ENCODE data around the gene ZBTB20.

Gene ZBTB20

GRCh38 chr3:114432310-114432709, 714.8 kb downstream of the ZBTB20 start:
- Histone ChIP-seq H3K27ac (ENCODE audit: low read depth, low read length) (no peak overlapping the region), H3K36me3 (ENCODE audit: control insufficient read depth, low read length) (peaks cover 4% of the 10 kb centered on the region), H3K4me1 (ENCODE audit: control insufficient read depth, low read length) (peaks cover 51% of the 10 kb centered on the region), H3K27me3 (ENCODE audit: control insufficient read depth, low read length) (no peaks in the 10 kb centered on the region), H3K9me2 (replicated peaks; ENCODE audit: control insufficient read depth, low read length) (no peaks in the 10 kb centered on the region), H3F3A (ENCODE audit: control insufficient read depth, insufficient read depth) (no peaks in the 10 kb centered on the region), H3K9me3 (ENCODE audit: control insufficient read depth, insufficient read depth, low read length) (no peaks in the 10 kb centered on the region), H4K20me1 (ENCODE audit: control insufficient read depth, insufficient read depth, low read depth, low read length) (no peaks in the 10 kb centered on the region), H3K4me2 (ENCODE audit: low read length) (no peak overlapping the region), H3K4me3 (ENCODE audit: low read length) (no peak overlapping the region), H3K79me2 (ENCODE audit: control insufficient read depth, low read length) (peaks cover 45% of the 10 kb centered on the region)
- TF ChIP-seq CTCF (IDR thresholded peaks at IDR 0.05; ENCODE audit: low read depth, low read length, poor library complexity, severe bottlenecking): no peak
- no peak for TF ChIP-seq EZH2phosphoT487 (IDR thresholded peaks at IDR 0.05; ENCODE audit: borderline replicate concordance, low read length)

- Histone ChIP-seq H3K4me2 (ENCODE audit: low read length) (peak overlapping the region; percentile 79), H3K27ac (ENCODE audit: low read depth, low read length) (peak overlapping the region; percentile 68)
- TF ChIP-seq EZH2phosphoT487 (IDR thresholded peaks at IDR 0.05; ENCODE audit: borderline replicate concordance, low read length) (no peak), CTCF (IDR thresholded peaks at IDR 0.05; ENCODE audit: low read depth, low read length, poor library complexity, severe bottlenecking) (no peak)
Observed at GRCh38 chr3:114428044-114428595, 719.0 kb downstream of the ZBTB20 start.

GRCh38 chr3:114427285-114428043, 719.6 kb downstream of the ZBTB20 start:
- peaks cover 38% of the 10 kb centered on the region for H3K4me1 ChIP-seq (ENCODE audit: control insufficient read depth, low read length)
- H3K36me3 ChIP-seq (ENCODE audit: control insufficient read depth, low read length): no peaks in the 10 kb centered on the region
- no peaks in the 10 kb centered on the region for H3K27me3 ChIP-seq (ENCODE audit: control insufficient read depth, low read length)
- TF ChIP-seq CTCF (IDR thresholded peaks at IDR 0.05; ENCODE audit: low read depth, low read length, poor library complexity, severe bottlenecking) (no peak), EZH2phosphoT487 (IDR thresholded peaks at IDR 0.05; ENCODE audit: borderline replicate concordance, low read length) (no peak)
- H3F3A ChIP-seq (ENCODE audit: control insufficient read depth, insufficient read depth): no peaks in the 10 kb centered on the region
- H3K9me2 ChIP-seq (replicated peaks; ENCODE audit: control insufficient read depth, low read length): no peaks in the 10 kb centered on the region
- H4K20me1 ChIP-seq (ENCODE audit: control insufficient read depth, insufficient read depth, low read depth, low read length): no peaks in the 10 kb centered on the region
- no peaks in the 10 kb centered on the region for H3K9me3 ChIP-seq (ENCODE audit: control insufficient read depth, insufficient read depth, low read length)
- H3K79me2 ChIP-seq (ENCODE audit: control insufficient read depth, low read length): peaks cover 31% of the 10 kb centered on the region
- H3K27ac ChIP-seq (ENCODE audit: low read depth, low read length): peak overlapping the region; percentile 68
- peak overlapping the region; percentile 62 for H3K4me3 ChIP-seq (ENCODE audit: low read length)
- H3K4me2 ChIP-seq (ENCODE audit: low read length): peak overlapping the region; percentile 79

More at GRCh38 chr3:114428044-114428595, 719.0 kb downstream of the ZBTB20 start:
- H3F3A ChIP-seq (ENCODE audit: control insufficient read depth, insufficient read depth): no peaks in the 10 kb centered on the region
- H3K36me3 ChIP-seq (ENCODE audit: control insufficient read depth, low read length): no peaks in the 10 kb centered on the region
- peaks cover 31% of the 10 kb centered on the region for H3K79me2 ChIP-seq (ENCODE audit: control insufficient read depth, low read length)
- peak overlapping the region; percentile 62 for H3K4me3 ChIP-seq (ENCODE audit: low read length)
- H3K4me1 ChIP-seq (ENCODE audit: control insufficient read depth, low read length): peaks cover 38% of the 10 kb centered on the region
- no peaks in the 10 kb centered on the region for H3K9me3 ChIP-seq (ENCODE audit: control insufficient read depth, insufficient read depth, low read length)
- no peaks in the 10 kb centered on the region for H3K27me3 ChIP-seq (ENCODE audit: control insufficient read depth, low read length)
- H4K20me1 ChIP-seq (ENCODE audit: control insufficient read depth, insufficient read depth, low read depth, low read length): no peaks in the 10 kb centered on the region
- no peaks in the 10 kb centered on the region for H3K9me2 ChIP-seq (replicated peaks; ENCODE audit: control insufficient read depth, low read length)
